CD4-positive, alpha-beta T cell treated with Interleukin-4 for 1 hour (primary cell): ENCODE data around the gene DGKB.

Source experiments
- DNase-seq, 2 donors: peaks; one replicate each; pipeline ENCODE4 v3.0.0-alpha.2; 2020 to 2022

The DGKB gene

GRCh38 chr7:14902589-14903067, at the start of gene DGKB:
DGKB (minus strand) TSS chr7:14902751.
- DNase-seq: no peak

- DNase-seq: no peak
Measured at GRCh38 chr7:14950013-14950412, 47.5 kb upstream of the DGKB start.

DNA sequence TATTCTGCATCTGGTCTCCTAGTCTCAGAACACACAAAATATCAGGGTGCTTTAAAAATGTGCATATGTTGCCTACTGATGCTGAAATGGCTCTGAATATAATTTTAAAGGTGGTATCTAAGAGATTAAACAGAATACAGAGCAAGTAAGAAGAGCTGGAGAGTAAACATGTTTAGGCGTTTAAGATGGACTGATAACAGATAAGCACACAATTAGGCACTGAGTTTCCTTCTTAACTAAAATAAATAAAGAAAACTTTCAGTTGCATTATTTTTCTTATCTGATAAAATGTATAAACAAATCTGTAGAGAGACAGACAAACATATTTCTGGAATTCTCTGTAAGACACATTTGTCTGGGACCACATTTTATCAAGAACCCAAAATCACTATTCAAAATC, 35.6 kb upstream of the DGKB start:
- DNase-seq: no peak

DNA sequence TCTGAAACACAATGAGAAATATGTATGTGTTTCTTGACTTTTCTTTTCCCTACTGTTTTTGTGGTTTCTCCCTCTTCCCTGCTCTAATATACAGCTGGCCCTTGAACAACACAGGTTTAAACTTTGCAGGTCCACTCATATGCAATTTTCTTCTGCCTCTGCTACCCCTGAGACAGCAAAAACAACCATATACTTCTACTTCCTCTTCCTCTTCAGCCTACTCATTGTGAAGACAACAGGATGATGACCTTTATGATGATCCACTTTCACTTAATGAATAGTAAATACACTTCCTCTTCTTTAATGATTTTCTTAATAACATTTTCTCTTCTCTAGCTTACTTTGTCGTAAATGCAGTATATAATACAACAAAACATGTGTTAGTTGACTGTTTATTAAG, 35.0 kb upstream of the DGKB start:
- DNase-seq: no peak

GRCh38 chr7:14936554-14936953, 34.0 kb upstream of the DGKB start:
- DNase-seq: no peak

DNA sequence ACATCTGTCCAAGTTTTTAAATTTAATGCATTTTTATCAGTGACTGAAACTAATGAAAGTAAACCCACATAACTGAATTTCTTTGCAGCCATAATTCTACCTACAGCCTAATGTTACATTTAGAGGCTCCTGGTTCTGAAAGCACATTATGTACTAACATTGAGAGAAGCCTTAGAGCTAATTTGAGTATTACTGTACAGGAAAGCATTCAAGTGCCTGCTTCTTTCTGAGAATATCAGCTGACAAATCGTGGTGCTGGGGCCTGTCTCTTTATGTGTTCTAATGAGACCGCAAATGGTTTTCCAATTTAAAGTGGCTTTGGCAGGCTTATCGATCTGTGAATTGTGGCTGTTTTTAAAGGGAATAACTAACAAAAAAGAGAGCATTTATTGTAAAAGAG, 32.3 kb upstream of the DGKB start:
- DNase-seq: no peak

DNA sequence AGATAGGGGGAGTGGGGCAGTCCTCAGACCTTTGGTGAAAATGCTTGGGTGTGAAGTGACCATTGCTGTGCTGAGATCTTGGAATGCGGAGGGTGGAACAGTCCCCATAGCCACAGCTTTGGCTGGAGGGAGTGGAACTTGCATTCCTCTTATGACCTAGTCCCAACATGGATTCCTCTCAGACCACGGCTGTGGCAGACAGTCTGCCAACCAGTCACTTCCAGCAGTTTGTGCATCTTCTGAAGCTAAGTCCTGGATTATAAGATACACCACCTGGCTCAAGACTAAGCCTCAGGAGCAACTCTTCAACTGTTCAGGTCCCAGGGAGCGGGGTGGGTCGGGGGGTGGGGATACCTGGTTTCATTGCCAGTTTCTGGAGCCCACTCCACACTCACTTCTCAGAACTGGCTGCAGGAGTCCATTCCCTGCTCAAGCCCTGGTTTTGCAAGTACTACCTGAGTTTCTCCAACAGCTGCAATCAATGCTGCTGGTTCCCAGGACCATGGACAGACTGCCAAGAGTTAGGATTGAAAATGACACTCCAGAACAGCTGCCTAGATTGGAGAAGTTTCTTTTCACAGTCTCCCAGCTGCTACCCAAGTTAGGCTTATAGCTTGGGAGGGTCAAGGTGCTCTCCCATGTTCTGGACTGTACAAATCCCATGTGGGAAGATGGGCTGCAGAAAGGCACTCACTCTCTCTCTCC, 29.1 kb upstream of the DGKB start:
- no peak for DNase-seq

- no peak for DNase-seq
Measured at GRCh38 chr7:14924398-14924797, 21.8 kb upstream of the DGKB start.

- no peak for DNase-seq
Measured at GRCh38 chr7:14911077-14911476, 8.5 kb upstream of the DGKB start.

DNA sequence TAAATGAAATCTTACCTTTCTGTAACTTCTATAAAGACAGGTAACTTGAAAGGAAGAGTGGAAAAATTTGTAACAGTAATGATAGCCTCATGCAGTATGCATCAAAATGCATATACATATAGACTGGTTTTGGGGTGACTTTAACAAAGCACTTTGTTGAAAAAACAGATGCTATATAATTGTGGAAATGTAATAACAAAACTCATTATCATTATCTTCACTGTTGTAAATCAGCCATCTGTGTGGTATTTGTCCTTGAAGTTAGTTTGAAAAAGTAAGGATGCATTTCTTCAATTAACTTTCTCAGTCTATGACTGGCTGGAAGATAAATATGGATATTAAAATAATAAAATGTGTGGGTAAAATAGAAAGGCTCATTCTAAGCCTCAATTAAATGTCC, 6.1 kb upstream of the DGKB start:
- DNase-seq: no peak

DNA sequence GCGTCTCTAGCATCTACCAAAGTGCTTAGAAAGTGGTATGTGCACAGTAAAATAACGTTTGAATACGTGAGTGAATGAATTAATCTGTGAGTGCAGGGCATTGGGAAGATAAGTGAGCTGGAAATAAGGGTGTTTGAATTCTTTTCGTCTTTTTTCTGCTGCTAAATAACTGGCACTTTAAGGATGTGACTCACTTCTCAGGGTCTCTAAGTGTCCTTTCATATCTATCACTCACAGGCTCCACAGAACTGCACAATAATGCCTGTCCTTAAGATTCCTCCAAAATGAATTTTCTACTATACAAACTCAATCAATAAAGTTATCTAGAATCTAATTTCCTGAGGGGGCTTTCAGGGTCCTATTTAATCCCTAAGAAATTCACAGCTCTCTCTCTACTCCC, 3.2 kb upstream of the DGKB start:
- no peak for DNase-seq

GRCh38 chr7:14900051-14900450, 2.5 kb downstream of the DGKB start:
- no peak for DNase-seq

DNA sequence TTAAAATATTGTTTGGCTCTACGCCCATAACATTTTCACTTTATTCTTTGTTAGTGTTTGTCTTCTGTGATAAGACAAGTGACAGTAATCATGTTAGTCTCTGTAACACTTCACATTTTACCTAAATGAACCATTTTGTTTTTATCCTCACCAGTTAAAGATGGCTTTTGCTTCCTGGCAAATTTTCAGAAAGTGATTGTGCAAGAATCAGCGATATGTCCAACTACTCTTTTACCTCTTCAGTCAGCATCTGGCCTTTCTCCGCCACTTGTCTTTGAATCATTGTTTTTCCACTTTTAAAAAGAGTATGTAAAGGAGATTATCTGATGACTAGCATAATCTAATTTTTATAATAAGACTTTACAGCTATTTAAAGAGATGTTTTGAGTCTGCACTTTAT, 3.5 kb downstream of the DGKB start:
- DNase-seq: no peak

DNA sequence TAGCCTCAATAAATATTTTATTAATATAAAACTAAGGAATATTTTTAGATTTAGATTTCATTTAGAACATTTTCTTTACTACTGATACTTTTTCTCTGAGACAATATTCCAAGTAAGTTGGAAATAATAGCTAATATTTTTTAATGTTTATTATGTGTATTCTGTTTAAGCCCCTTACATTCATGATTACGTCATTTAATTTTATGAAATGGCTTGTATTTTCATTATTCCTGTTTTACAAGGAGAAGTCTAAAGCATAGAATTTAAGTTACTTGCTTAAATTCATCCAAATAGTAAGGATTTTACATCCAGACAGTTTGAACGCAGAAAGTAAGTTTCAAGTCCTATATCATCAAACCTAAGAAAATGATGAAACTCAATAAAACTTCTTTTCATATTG, 6.1 kb downstream of the DGKB start:
- DNase-seq: no peak

GRCh38 chr7:14894826-14895225, 7.7 kb downstream of the DGKB start:
- DNase-seq: no peak

DNA sequence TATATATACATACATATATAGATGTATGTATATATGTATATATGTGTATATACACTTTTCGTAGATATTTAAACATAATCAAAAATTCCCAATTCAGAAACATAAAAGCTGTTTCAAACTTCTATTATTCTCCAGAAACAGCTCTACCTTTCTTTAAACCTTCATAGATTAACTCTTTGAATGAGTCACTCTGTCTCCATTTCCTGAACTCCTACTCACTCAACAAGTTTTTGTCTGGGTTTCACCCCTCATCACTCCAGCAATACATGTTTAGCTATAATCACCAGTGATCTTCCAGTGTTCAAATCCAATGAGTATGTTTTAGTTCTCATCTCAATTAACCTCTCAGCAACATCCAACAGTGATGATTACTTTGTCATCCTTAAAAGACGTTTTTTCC, 9.6 kb downstream of the DGKB start:
- DNase-seq: no peak

DNA sequence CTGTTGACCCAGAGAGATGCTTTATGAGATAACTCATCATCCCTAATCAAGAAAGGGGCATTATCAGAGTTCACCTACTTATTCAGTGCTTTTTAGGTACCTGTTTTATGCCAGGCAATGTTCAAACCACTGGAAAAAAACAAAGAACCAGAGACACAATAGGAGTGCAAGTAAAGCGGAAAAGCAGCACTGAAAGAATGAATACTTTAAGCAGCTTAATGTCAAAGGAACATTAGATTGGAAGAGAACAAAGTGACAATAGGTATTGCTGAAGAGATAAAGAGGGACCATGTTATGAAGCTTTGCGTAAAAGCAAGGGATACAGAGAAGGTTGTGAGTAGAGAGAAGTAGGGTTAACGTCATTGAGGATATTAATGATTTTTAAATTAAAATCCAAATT, 11.3 kb downstream of the DGKB start:
- no peak for DNase-seq

- DNase-seq: no peak
Measured at GRCh38 chr7:14888962-14889361, 13.6 kb downstream of the DGKB start.

GRCh38 chr7:14886533-14886932, 16.0 kb downstream of the DGKB start:
- no peak for DNase-seq

GRCh38 chr7:14875941-14876587, 26.5 kb downstream of the DGKB start:
- no peak for DNase-seq

- DNase-seq: no peak
Measured at GRCh38 chr7:14871880-14872279, 30.7 kb downstream of the DGKB start.

DNA sequence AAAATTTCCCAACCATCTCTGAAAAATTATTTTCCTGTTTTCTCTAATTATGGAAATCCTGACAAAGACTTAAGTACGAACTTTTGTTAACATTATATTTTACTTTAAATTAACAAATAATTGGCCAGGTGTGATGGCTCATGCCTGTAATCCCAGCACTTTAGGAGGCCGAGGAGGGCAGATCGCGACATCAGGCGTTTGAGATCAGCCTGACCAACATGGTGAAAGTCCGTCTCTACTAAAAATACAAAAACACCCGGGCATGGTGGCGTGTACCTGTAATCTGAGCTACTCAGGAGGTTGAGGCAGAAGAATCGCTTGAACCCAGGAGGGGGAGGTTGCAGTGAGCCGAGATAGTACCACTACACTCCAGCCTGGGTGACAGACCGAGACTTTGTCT, 32.2 kb downstream of the DGKB start:
- no peak for DNase-seq

DNA sequence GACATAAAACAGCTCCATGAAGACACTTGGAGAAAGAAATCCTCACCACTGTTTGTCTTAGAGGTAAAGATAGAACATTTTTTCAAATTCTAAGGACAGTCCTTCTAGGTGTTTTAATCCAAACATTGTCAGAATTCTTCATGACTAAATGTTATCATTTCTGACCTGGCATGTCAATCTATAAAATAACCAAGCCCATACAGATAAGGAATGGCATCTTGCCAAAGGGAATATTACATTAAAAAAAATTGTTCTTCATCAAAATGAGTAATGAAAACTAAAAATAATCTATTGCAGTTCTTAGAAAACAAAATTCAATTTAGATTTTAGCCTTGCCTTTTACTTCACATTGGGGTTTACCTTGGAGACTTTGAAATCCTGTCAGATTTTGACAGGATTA, 33.6 kb downstream of the DGKB start:
- DNase-seq: no peak

DNA sequence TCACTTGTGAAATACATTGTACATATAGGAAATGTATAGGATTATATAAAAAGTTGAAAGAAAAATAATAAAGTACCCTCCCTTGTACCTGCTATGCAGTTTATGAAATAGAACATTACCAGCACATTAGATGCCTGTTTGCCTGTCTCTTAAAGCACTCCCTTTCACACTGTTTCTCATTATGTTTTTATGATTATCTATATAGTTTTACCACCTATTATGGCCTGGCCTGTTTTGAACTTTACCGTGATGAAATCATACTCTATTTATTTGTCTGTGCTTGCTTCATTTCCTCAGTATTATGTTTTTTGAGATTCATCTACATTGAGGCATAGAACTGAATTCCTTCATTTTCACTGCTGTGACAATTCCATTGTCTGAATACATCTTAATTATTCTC, 41.1 kb downstream of the DGKB start:
- no peak for DNase-seq

DNA sequence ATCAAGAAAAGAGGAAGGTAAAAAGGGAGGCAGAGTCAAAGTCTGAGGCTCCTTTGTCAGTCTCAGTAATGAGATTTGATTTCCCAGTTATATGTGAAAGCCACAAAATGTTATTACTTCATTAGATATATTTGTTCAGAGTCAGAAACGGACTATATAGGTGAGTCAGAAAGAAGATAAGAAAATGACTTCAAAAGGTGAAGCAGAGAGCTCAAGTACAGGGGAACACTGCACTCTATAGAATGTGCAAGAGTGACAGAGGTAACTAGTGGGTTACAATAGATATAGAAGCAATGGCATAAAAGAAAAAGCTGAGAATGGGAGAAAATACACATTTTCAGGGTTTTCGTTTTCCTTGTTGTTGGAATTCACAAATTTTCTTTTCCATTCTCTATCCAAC, 43.3 kb downstream of the DGKB start:
- DNase-seq: no peak
